GM12873 (cell line): ENCODE measurements around the gene CELF5.

ENCODE experiments used
- CTCF ChIP-seq: IDR thresholded peaks from 2 replicates; pipeline ENCODE4 v1.5.1; 2012; ENCODE audit warnings: low read depth, mild to moderate bottlenecking, moderate library complexity, low read length, control low read depth; ENCODE audit not compliant: insufficient read depth; ENCODE audit errors: missing control alignments

CELF5 gene

GRCh38 chr19:3269916-3270671, 45.6 kb downstream of the CELF5 start:
- TF ChIP-seq CTCF: no peak

- TF ChIP-seq CTCF: no peak
These were observed 46.4 kb downstream of the CELF5 start for GRCh38 chr19:3270902-3271301.

- TF ChIP-seq CTCF: no peak
These were observed 48.0 kb downstream of the CELF5 start for GRCh38 chr19:3272401-3272931.

- no peak for TF ChIP-seq CTCF
These were observed 48.5 kb downstream of the CELF5 start for GRCh38 chr19:3272952-3273351.

GRCh38 chr19:3274245-3274941, 49.9 kb downstream of the CELF5 start:
- TF ChIP-seq CTCF: no peak

GRCh38 chr19:3274942-3275582, 50.6 kb downstream of the CELF5 start:
- peak; percentile 69 for TF ChIP-seq CTCF
